Activated CD8-positive, alpha-beta memory T cell treated with anti-CD3 and anti-CD28 coated beads, Interleukin-2, amount 10 ng/mL, durations not matched to agents 7 days and 5 days (primary cell): ENCODE results near the gene AMPD2. TPM values are rescaled to one million over a fixed set of nuclear protein-coding genes. Genes with fewer than 3 reads are reported as not detected.
"Not testable (repeated sequence)": the region's sequence is repeated elsewhere in the genome, so short reads cannot be mapped to it uniquely, and the experiment has no call there.

Source experiments
- ATAC-seq: fragments of 150-1000 bp; cut with Tn5 transposase; one replicate; pipeline ENCODE4 v1.10.0; 2021; ENCODE audit warnings: moderate library complexity
- CTCF ChIA-PET: fragments of 350-600 bp; sonication (Branson Sonifier 250); formaldehyde crosslinking; loops from one replicate; lab custom pipeline; 2021; ENCODE audit warnings: antibody characterized with exemption; lab: Charles Lee
- DNase-seq: peaks from one replicate; pipeline ENCODE4 v3.0.0-alpha.2; 2020
- H3K27ac Mint-ChIP-seq: one replicate; pipeline ENCODE4 v1.8.0; 2021; ENCODE audit warnings: mild to moderate bottlenecking, mixed read lengths
- H3K27me3 Mint-ChIP-seq: one replicate; pipeline ENCODE4 v1.8.0; 2021; ENCODE audit warnings: mixed read lengths
- H3K36me3 Mint-ChIP-seq: one replicate; pipeline ENCODE4 v1.8.0; 2021; ENCODE audit warnings: mild to moderate bottlenecking, mixed read lengths
- H3K4me1 Mint-ChIP-seq: one replicate; pipeline ENCODE4 v1.8.0; 2021; ENCODE audit warnings: mixed read lengths
- H3K4me3 Mint-ChIP-seq: one replicate; pipeline ENCODE4 v1.8.0; 2021; ENCODE audit warnings: mild to moderate bottlenecking, moderate library complexity, mixed read lengths
- H3K9me3 Mint-ChIP-seq: one replicate; pipeline ENCODE4 v1.8.0; 2022; ENCODE audit warnings: low read depth, mixed read lengths
- total RNA-seq, 2 experiments: library from RNA; stranded (reverse); gene quantifications; one replicate each; pipeline ENCODE4 v1.2.3, GENCODE V29; 2021

The AMPD2 gene
- total RNA-seq, 2 experiments from 2014 or later, result 90.4 to 113 TPM

- CTCF ChIA-PET, result interaction anchor here (0.6 to 1.6 kb wide), 4 partner anchors 11 to 129 kb away, joined by 4 to 6 read pairs (median 4); no protein-coding TSS in a partner anchor
- Mint-ChIP-seq H3K4me1 (no peaks in the 10 kb centered on the region), H3K4me3 (no peak overlapping the region), H3K9me3 (no peaks in the 10 kb centered on the region), H3K27me3 (no peaks in the 10 kb centered on the region), H3K27ac (no peak overlapping the region), H3K36me3 (no peaks in the 10 kb centered on the region)
- peak; percentile 38 for DNase-seq
- no peak for ATAC-seq
Measured at GRCh38 chr1:109661391-109661790, 41.8 kb downstream of the AMPD2 start.

GRCh38 chr1:109664671-109665070, 45.0 kb downstream of the AMPD2 start:
- DNase-seq (no peak), ATAC-seq (no peak)
- Mint-ChIP-seq H3K36me3 (no peaks in the 10 kb centered on the region), H3K4me1 (peaks cover 9% of the 10 kb centered on the region), H3K4me3 (no peak overlapping the region), H3K27me3 (peaks cover 4% of the 10 kb centered on the region), H3K9me3 (no peaks in the 10 kb centered on the region), H3K27ac (no peak overlapping the region)
- CTCF ChIA-PET, result no interaction called here

DNA sequence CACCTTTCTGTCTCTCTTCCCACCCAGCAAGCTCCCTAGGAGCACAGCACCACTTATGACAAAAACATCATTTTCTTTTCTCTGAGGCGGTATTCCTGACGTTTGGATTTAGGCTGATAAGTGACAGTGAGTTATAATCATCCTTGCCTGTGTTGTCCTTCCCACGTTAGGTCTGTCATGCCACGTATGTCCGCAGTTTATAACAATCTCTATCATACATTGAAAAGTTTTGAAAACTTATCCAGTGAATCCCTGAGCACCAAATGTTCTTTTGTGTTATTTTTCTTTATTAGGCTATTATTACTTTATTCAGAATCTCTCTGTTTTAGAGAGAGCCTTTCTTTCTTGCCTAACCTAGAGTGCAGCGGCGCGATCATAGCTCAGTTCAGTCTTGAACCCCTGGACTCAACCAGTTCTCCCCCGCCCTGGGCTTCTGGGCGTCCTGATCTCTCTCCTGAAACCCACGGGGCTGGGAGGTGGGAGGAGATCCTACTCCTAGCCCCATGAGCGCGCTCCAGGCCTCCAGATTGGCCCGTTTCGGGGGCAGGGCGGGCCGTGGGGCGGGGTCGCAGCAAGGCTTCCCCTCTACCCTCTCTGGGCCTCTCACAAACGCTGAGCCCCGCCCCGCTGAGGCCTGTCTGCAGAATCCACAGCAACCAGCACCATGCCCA, 48.0 kb downstream of the AMPD2 start, which contains the start of gene GSTM2:
TSS of gene GSTM2 (plus strand) at position 606 of the 671 bp plus-strand sequence. CDS start at position 665, 59 bp downstream.
- H3K36me3 Mint-ChIP-seq, result no peaks in the 10 kb centered on the region
- H3K4me1 Mint-ChIP-seq, result peaks cover 25% of the 10 kb centered on the region
- no peaks in the 10 kb centered on the region for H3K9me3 Mint-ChIP-seq
- no peak within 1 kb of the TSS for H3K27ac Mint-ChIP-seq
- DNase-seq (peak; percentile 73), ATAC-seq (peak; percentile 90)
- peak within 1 kb of the TSS; percentile 29 for H3K4me3 Mint-ChIP-seq
- peaks cover 4% of the 10 kb centered on the region for H3K27me3 Mint-ChIP-seq
- CTCF ChIA-PET, result interaction anchor here (1.2 to 5.4 kb wide), 2 partner anchors 27 to 118 kb away, joined by 4 to 29 read pairs; no protein-coding TSS in a partner anchor

DNA sequence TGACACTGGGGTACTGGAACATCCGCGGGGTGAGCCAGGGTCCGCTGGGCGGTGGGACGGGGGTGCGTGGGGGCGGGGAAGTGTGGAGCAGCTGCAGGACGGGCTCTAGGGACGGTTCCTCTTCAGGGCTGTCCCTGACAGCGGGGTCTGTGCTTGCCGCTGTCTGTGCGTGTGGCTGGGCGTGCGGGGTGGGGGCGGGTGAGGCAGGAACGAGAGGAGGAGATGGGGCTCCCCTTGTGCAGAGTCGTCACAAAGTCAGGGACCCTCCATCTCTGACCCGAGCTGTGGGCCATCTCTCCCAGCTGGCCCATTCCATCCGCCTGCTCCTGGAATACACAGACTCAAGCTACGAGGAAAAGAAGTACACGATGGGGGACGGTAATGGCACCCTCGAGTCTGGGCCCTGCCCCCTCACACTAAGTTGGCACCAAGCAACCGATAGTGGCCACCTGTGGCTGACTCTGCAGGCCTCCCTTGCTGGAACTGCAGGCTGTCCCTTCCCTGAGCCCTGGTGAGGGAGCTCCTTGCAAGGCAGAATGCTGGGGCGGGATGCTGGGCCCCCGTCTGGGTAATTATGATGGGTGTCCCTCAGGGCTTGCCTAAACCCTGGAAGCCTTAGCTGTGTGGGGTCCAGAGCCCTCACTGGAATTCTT, 48.6 kb downstream of the AMPD2 start:
- Mint-ChIP-seq H3K36me3 (no peaks in the 10 kb centered on the region), H3K4me1 (peaks cover 25% of the 10 kb centered on the region), H3K9me3 (no peaks in the 10 kb centered on the region), H3K4me3 (peak overlapping the region; percentile 29), H3K27me3 (peaks cover 4% of the 10 kb centered on the region), H3K27ac (no peak overlapping the region)
- ATAC-seq, result no peak
- CTCF ChIA-PET, result interaction anchor here (1.2 to 5.4 kb wide), 3 partner anchors 28 to 122 kb away, joined by 4 to 29 read pairs (median 5); no protein-coding TSS in a partner anchor
- DNase-seq, result no peak

- no peaks in the 10 kb centered on the region for H3K9me3 Mint-ChIP-seq
- DNase-seq (peak; percentile 80), ATAC-seq (peak; percentile 24)
- no peaks in the 10 kb centered on the region for H3K36me3 Mint-ChIP-seq
- CTCF ChIA-PET, result interaction anchor here (1.2 to 5.4 kb wide), 6 partner anchors 18 to 314 kb away, joined by 3 to 29 read pairs (median 4); no protein-coding TSS in a partner anchor
- H3K4me3 Mint-ChIP-seq, result peak overlapping the region; percentile 47
- H3K27me3 Mint-ChIP-seq, result peaks cover 4% of the 10 kb centered on the region
- H3K27ac Mint-ChIP-seq, result peak overlapping the region; percentile 73
- peaks cover 25% of the 10 kb centered on the region for H3K4me1 Mint-ChIP-seq
Measured at GRCh38 chr1:109669246-109669948, 49.8 kb downstream of the AMPD2 start.

- peak overlapping the region; percentile 47 for H3K4me3 Mint-ChIP-seq
- not testable (repeated sequence) for DNase-seq, H3K9me3 Mint-ChIP-seq, H3K36me3 Mint-ChIP-seq, H3K27me3 Mint-ChIP-seq
- H3K4me1 Mint-ChIP-seq, result peaks cover 25% of the 10 kb centered on the region
- peak overlapping the region; percentile 73 for H3K27ac Mint-ChIP-seq
- ATAC-seq, result peak; percentile 14
- CTCF ChIA-PET, result interaction anchor here (1.2 to 5.4 kb wide), 5 partner anchors 18 to 314 kb away, joined by 3 to 29 read pairs (median 4); no protein-coding TSS in a partner anchor
Measured at GRCh38 chr1:109669949-109670302, 50.3 kb downstream of the AMPD2 start.

DNA sequence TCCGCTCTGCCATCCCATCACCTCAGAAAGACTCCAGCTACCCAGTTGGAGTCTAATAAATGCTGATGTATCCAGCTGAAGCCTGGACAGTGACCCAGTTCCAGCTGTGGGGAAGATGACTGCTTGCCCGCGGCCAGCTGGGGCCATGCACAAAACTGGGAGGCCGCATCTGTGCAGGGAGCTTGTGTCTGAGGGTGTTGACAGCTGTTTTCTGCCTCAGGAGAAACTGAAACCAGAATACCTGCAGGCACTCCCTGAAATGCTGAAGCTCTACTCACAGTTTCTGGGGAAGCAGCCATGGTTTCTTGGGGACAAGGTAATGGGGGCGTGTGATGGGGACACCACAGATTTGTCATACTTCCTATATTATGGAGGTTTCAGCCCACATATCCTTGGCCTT, 51.4 kb downstream of the AMPD2 start:
- Mint-ChIP-seq H3K27ac (no peak overlapping the region), H3K4me1 (peaks cover 25% of the 10 kb centered on the region), H3K4me3 (no peak overlapping the region), H3K36me3 (no peaks in the 10 kb centered on the region), H3K9me3 (no peaks in the 10 kb centered on the region), H3K27me3 (peaks cover 4% of the 10 kb centered on the region)
- DNase-seq, result no peak
- no peak for ATAC-seq
- CTCF ChIA-PET, result interaction anchor here (0.7 to 5.4 kb wide), 6 partner anchors 19 to 313 kb away, joined by 3 to 29 read pairs (median 4); no protein-coding TSS in a partner anchor

DNA sequence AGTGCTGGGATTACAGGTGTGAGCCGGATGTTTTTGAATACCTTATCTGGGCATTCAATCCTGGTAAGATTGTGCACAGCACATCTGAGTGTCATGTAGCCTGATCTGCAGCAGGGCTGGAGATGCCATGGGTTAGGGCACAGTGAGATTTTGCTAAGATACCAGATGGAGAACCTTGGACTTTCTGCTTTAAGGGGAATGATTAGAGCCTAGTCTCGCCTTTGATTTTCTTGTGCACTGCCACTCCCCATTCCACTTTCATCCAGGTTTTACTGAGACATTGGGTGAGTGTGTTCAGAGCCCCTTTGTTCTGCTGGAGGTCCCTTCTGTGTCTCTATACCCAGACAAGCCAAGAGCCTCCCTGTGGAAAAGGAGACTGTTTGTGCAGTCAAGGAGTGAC, 54.2 kb downstream of the AMPD2 start:
- ATAC-seq, H3K27me3 Mint-ChIP-seq, H3K9me3 Mint-ChIP-seq, H3K36me3 Mint-ChIP-seq, H3K27ac Mint-ChIP-seq, CTCF ChIA-PET, H3K4me3 Mint-ChIP-seq: not testable (repeated sequence)
- peak; percentile 16 for DNase-seq
- peaks cover 22% of the 10 kb centered on the region for H3K4me1 Mint-ChIP-seq

DNA sequence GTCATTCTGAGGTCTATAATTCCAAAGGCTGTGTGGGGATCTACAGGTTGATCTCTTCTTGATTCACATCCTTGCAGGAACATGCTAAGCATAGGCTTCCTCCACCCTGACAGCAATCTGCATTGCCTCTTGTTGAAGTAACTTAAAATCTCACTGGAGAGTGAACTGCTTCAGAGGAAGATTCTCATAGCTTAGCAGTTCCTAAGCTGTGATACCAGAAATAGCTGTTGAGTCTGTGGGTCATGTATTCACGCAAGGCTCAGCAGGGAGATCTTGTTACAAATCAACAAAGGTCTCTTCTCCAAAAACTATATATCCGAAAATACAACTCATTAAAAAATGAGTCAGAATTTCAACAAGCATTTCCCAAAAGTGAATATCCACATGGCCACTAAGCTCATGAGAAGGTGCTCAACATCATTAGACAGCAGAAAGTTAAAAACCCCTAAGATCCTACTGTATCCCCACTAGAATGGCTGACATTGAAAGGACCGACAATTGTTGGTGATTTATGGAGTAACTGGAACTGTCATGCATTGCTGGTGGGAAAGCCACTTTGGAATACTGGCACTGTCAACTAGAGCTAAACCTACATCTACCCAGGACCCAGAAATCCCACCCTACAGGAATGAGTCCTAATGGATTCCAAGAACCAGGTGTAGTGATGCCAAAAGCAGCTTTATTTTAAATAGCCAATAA, 57.2 kb downstream of the AMPD2 start:
- H3K4me1 Mint-ChIP-seq, H3K4me3 Mint-ChIP-seq, H3K27ac Mint-ChIP-seq, CTCF ChIA-PET, H3K36me3 Mint-ChIP-seq, H3K27me3 Mint-ChIP-seq, H3K9me3 Mint-ChIP-seq, ATAC-seq: not testable (repeated sequence)
- peak; percentile 9 for DNase-seq

GRCh38 chr1:109677459-109677858, 57.8 kb downstream of the AMPD2 start:
- Mint-ChIP-seq H3K4me3 (no peak overlapping the region), H3K27ac (no peak overlapping the region), H3K4me1 (no peaks in the 10 kb centered on the region), H3K27me3 (no peaks in the 10 kb centered on the region), H3K36me3 (no peaks in the 10 kb centered on the region), H3K9me3 (no peaks in the 10 kb centered on the region)
- DNase-seq (no peak), ATAC-seq (no peak)
- CTCF ChIA-PET, result no interaction called here

DNA sequence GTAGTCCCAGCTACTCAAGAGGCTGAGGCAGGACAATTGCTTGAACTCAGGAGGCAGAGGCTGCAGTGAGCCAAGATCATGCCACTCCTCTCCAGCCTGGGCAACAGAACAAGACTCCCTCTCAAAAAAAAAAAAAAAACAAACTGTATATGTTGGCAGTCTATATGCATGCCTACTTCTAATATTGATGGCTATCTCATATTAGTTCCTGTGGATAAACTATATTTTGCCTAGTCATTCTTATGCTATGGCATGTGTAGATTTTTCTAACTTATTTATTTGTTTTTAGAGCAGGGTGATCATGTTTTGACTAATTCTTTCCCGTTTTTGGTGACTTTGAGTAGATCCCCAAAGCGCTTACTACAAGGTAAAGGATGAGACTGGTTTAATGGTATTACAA, 59.0 kb downstream of the AMPD2 start:
- CTCF ChIA-PET, H3K4me3 Mint-ChIP-seq, H3K4me1 Mint-ChIP-seq, H3K27ac Mint-ChIP-seq, DNase-seq, H3K36me3 Mint-ChIP-seq, ATAC-seq, H3K27me3 Mint-ChIP-seq, H3K9me3 Mint-ChIP-seq: not testable (repeated sequence)
